Neural cell (in vitro differentiated cells): ENCODE measurements around the gene KCND2. TPM values are rescaled to one million over a fixed set of nuclear protein-coding genes. Genes with fewer than 3 reads are reported as not detected.

Experiments
- H2AFZ ChIP-seq: fragments of 200-600, 300-800 bp; sonication (generic), shearing (Covaris generic); 2 replicates; pipeline ENCODE4 v1.6.0; 2014; ENCODE audit warnings: low read depth, mild to moderate bottlenecking, antibody characterized with exemption, low read length, moderate library complexity
- H3F3A ChIP-seq: fragments of 200-600 bp; shearing (Covaris generic); 2 replicates; pipeline ENCODE4 v1.6.1; 2016; ENCODE audit warnings: mild to moderate bottlenecking, moderate library complexity, mixed read lengths, antibody characterized with exemption, low read length; ENCODE audit not compliant: insufficient read depth, poor library complexity, severe bottlenecking
- H3K27ac ChIP-seq: fragments of 200-600, 300-800 bp; sonication (generic), shearing (Covaris generic); 2 replicates; pipeline ENCODE4 v1.5.1; 2014; ENCODE audit warnings: mild to moderate bottlenecking, low read length, moderate library complexity
- H3K27me3 ChIP-seq: fragments of 300-800, 200-600 bp; sonication (generic), shearing (Covaris generic); 2 replicates; pipeline ENCODE4 v1.6.0; 2014; ENCODE audit warnings: mild to moderate bottlenecking, low read depth, low read length, moderate library complexity; ENCODE audit not compliant: insufficient read depth
- H3K36me3 ChIP-seq: fragments of 300-800, 200-600 bp; sonication (generic), shearing (Covaris generic); 2 replicates; pipeline ENCODE4 v1.5.1; 2014; ENCODE audit warnings: mild to moderate bottlenecking, antibody characterized with exemption, low read length, moderate library complexity; ENCODE audit not compliant: insufficient read depth
- H3K4me2 ChIP-seq: fragments of 300-800, 200-600 bp; sonication (generic), shearing (Covaris generic); 2 replicates; pipeline ENCODE4 v1.6.0; 2014; ENCODE audit warnings: mild to moderate bottlenecking, low read length
- H3K4me3 ChIP-seq: fragments of 300-800, 200-600 bp; sonication (generic), shearing (Covaris generic); 2 replicates; pipeline ENCODE4 v1.5.1; 2014; ENCODE audit warnings: mild to moderate bottlenecking, low read length, moderate library complexity
- H3K79me2 ChIP-seq: fragments of 200-600 bp; shearing (Covaris generic); replicated peaks from 2 replicates; pipeline ENCODE4 v1.6.0; 2014; ENCODE audit warnings: mild to moderate bottlenecking, low read length, moderate library complexity; ENCODE audit not compliant: insufficient read depth
- H3K9ac ChIP-seq: fragments of 300-800, 200-600 bp; sonication (generic), shearing (Covaris generic); 2 replicates; pipeline ENCODE4 v1.6.1; 2016; ENCODE audit warnings: mild to moderate bottlenecking, low read length, mixed read lengths
- H3K9me2 ChIP-seq: fragments of 200-600 bp; shearing (Covaris generic); 2 replicates; pipeline ENCODE4 v1.6.1; 2016; ENCODE audit warnings: mild to moderate bottlenecking, low read length, mixed read lengths; ENCODE audit not compliant: insufficient read depth
- H3K9me3 ChIP-seq: fragments of 200-600, 300-800 bp; sonication (generic), shearing (Covaris generic); 2 replicates; pipeline ENCODE4 v1.6.1; 2016; ENCODE audit warnings: mild to moderate bottlenecking, mixed run types, low read length, moderate library complexity, mixed read lengths
- H4K20me1 ChIP-seq: fragments of 200-600 bp; shearing (Covaris generic); 2 replicates; pipeline ENCODE4 v1.6.1; 2016; ENCODE audit warnings: mild to moderate bottlenecking, mixed run types; ENCODE audit not compliant: insufficient read depth
- CTCF ChIP-seq: fragments of 450-650 bp; IDR thresholded peaks from 2 replicates; pipeline ENCODE4 v1.5.1; 2014; ENCODE audit warnings: antibody characterized with exemption, mild to moderate bottlenecking, moderate library complexity; ENCODE audit not compliant: poor library complexity, severe bottlenecking
- EP300 ChIP-seq: fragments of 450-650 bp; conservative IDR thresholded peaks from 2 replicates; pipeline ENCODE4 v1.6.1; 2014; ENCODE audit warnings: antibody characterized with exemption, mild to moderate bottlenecking, moderate library complexity; ENCODE audit not compliant: poor library complexity, severe bottlenecking
- EZH2 ChIP-seq: fragments of 200-600, 300-800 bp; shearing (Covaris generic), sonication (generic); IDR thresholded peaks from 2 replicates; pipeline ENCODE4 v1.6.1; 2014; ENCODE audit warnings: antibody characterized with exemption, low read length, borderline replicate concordance, mild to moderate bottlenecking; ENCODE audit not compliant: insufficient read depth, poor library complexity, severe bottlenecking
- MXI1 ChIP-seq: fragments of 450-650 bp; conservative IDR thresholded peaks from 2 replicates; pipeline ENCODE4 v1.6.1; 2014; ENCODE audit warnings: antibody characterized with exemption, mild to moderate bottlenecking; ENCODE audit not compliant: poor library complexity, severe bottlenecking
- POLR2AphosphoS5 ChIP-seq: IDR thresholded peaks from 2 replicates; pipeline ENCODE4 v1.6.1; 2012
- RAD21 ChIP-seq: fragments of 450-650 bp; conservative IDR thresholded peaks from 2 replicates; pipeline ENCODE4 v1.6.1; 2014; ENCODE audit warnings: antibody characterized with exemption, mild to moderate bottlenecking, moderate library complexity
- REST ChIP-seq: IDR thresholded peaks from 2 replicates; pipeline ENCODE4 v1.6.1; 2012; ENCODE audit warnings: borderline replicate concordance
- SMC3 ChIP-seq: fragments of 450-650 bp; conservative IDR thresholded peaks from 2 replicates; pipeline ENCODE4 v1.6.1; 2014; ENCODE audit warnings: antibody characterized with exemption, mild to moderate bottlenecking, moderate library complexity; ENCODE audit not compliant: poor library complexity
- TAF1 ChIP-seq: IDR thresholded peaks from 2 replicates; pipeline ENCODE4 v1.6.1; 2012; ENCODE audit warnings: low read depth
- polyA plus RNA-seq: library from polyadenylated mRNA; depleted of rRNA; stranded (reverse); fragments of >200 nt; gene quantifications from 2 replicates; pipeline ENCODE4 v1.2.3, GENCODE V29; 2014

The KCND2 gene
- polyA plus RNA-seq, 1 donor from 2014 or later, result 11.0 TPM

GRCh38 chr7:120373174-120373573, 100.2 kb downstream of the KCND2 start:
- no peaks in the 10 kb centered on the region for H4K20me1 ChIP-seq
- no peak overlapping the region for H2AFZ ChIP-seq
- H3K9ac ChIP-seq, result no peak overlapping the region
- no peak overlapping the region for H3K27ac ChIP-seq
- no peak overlapping the region for H3K4me3 ChIP-seq
- H3K36me3 ChIP-seq, result no peaks in the 10 kb centered on the region
- H3F3A ChIP-seq, result no peaks in the 10 kb centered on the region
- TF ChIP-seq POLR2AphosphoS5, result no peak
- no peak for TF ChIP-seq SMC3
- TF ChIP-seq EZH2, result no peak
- no peak for TF ChIP-seq CTCF
- no peak for TF ChIP-seq RAD21
- no peak for TF ChIP-seq REST
- no peak for TF ChIP-seq MXI1
- no peak for TF ChIP-seq EP300
- TF ChIP-seq TAF1, result no peak
- no peak overlapping the region for H3K4me2 ChIP-seq
- H3K27me3 ChIP-seq, result no peaks in the 10 kb centered on the region
- no peaks in the 10 kb centered on the region for H3K9me3 ChIP-seq
- H3K79me2 ChIP-seq, result no peaks in the 10 kb centered on the region
- no peaks in the 10 kb centered on the region for H3K9me2 ChIP-seq

GRCh38 chr7:120394595-120394994, 121.6 kb downstream of the KCND2 start:
- Histone ChIP-seq H3K36me3 (no peaks in the 10 kb centered on the region), H4K20me1 (no peaks in the 10 kb centered on the region), H3K79me2 (no peaks in the 10 kb centered on the region), H3K9me3 (no peaks in the 10 kb centered on the region), H3K9me2 (no peaks in the 10 kb centered on the region), H3K4me2 (no peak overlapping the region), H2AFZ (no peak overlapping the region), H3K27ac (no peak overlapping the region), H3K4me3 (no peak overlapping the region), H3F3A (no peaks in the 10 kb centered on the region), H3K27me3 (no peaks in the 10 kb centered on the region), H3K9ac (no peak overlapping the region)
- TF ChIP-seq SMC3, result no peak
- TF ChIP-seq POLR2AphosphoS5, result no peak
- TF ChIP-seq EZH2, result no peak
- TF ChIP-seq MXI1, result no peak
- no peak for TF ChIP-seq TAF1
- no peak for TF ChIP-seq CTCF
- TF ChIP-seq RAD21, result no peak
